ENCODE measurements around the gene EDEM1.

- TF ChIP-seq CTCF (IDR thresholded peaks at IDR 0.05) (no peak), POLR2A (IDR thresholded peaks at IDR 0.05) (no peak)
Observed at GRCh38 chr3:5192571-5193365, 5.3 kb downstream of the EDEM1 start.
